LoVo (cell line): ENCODE measurements around the gene FOXO1.
A peak's percentile ranks its signal among the peaks of the same experiment; 100 is the strongest.
"Not testable (repeated sequence)": the region's sequence is repeated elsewhere in the genome, so short reads cannot be mapped to it uniquely, and the experiment has no call there.

Experiments used
- DNase-seq: peaks from one replicate; pipeline ENCODE4 v3.0.0-alpha.2; 2016; ENCODE audit warnings: low spot score

The FOXO1 gene

DNA sequence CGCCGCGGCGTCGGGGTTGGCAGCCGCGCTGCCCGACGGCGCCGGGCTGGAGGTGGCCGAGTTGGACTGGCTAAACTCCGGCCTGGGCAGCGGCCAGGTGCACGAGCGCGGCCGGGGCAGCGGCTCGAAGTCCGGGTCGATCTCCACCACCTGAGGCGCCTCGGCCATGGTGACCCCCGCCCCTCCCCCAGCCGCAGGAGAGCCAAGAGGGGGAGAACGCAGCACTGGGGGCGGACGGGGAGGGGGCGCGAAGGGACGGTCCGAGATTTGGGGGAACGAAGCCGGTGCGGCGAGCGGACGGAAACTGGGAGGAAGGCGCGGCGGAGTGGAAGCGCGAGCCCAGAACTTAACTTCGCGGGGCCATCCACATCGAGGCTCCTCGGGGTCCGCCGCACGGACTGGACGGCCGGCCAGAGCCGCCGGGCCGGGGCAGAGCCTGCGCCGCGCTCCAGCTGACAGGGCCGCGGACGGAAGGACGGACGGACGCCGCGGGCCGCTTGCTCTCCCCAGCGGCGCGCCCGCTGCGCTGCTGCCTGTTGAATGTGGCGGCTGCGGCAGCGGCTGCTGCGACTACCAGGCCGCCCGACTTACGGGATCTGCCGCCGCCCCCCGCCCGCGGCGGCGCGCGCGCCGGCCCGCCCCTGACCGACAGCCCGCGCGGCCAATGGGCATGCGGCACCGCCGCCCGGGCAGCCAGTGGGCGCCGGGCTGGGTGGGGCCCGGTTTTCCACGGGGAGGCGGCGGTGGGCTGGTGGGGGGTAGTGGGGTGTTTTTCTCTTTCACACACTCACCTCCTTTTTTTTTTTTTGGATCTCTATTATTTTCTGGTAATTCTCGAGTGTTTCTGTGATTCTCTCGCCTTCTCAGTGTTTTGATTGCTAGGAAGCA is at the start of gene FOXO1:
Gene FOXO1 (minus strand): TSS at position 597 of the 888 bp plus-strand sequence. CDS start 429 bp downstream, at position 168.
- DNase-seq = peak; percentile 89

DNA sequence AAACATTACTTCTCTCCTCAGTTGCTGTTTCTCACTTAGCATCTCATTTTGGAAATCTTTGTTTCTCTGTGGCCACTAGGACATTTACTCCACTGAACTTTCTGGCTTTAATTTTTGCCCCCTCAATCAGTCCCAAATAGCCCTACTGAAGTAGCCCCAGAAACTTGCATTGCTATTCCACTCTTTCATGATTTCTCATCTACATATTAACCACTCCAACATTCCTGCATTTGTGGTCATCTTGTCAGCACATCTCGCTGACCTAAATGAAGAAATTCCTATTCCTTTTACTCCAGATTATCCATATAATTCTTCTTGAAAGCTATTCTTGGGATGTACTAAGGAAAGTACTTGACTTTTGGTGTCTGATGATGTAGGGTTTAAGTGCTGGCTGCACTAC is 48.0 kb upstream of the FOXO1 start:
- DNase-seq = not testable (repeated sequence)

- DNase-seq = no peak
Measured at GRCh38 chr13:40706439-40706838, 40.0 kb upstream of the FOXO1 start.

DNA sequence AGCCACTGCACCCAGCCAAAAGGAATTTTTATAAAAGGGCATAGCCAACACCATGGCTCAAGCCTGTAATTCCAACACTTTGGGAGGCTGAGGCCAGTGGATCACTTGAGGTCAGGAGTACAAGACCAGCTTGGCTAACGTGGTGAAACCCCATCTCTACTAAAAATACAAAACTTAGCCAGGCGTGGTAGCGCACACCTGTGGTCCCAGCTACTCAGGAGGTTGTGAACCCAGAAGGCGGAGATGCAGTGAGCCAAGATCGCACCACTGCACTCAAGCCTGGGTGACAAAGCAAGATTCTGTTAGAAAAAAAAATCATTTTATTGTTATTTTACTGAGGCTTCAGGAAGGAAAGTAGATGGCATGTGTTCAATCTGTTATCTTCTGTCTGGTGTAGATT is 31.3 kb upstream of the FOXO1 start:
- no peak for DNase-seq

DNA sequence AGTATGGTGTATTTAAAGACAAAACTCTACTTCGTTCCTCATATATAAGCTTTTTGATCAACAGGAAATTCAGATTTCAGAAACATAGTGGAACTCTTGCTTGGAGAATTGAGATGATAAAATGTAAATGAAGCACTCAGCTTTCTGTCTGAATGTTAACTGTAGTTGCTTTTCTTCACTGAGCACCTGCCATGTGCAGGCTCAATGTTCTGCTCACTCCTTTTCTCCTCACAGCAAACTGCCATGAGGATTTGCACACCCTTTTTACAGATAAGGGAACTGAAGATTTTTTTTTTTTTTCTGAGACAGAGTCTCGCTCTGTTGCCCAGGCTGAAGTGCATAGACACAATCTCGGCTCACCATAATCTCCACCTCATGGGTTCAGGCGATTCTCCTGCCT is 28.0 kb upstream of the FOXO1 start:
- DNase-seq = no peak

DNA sequence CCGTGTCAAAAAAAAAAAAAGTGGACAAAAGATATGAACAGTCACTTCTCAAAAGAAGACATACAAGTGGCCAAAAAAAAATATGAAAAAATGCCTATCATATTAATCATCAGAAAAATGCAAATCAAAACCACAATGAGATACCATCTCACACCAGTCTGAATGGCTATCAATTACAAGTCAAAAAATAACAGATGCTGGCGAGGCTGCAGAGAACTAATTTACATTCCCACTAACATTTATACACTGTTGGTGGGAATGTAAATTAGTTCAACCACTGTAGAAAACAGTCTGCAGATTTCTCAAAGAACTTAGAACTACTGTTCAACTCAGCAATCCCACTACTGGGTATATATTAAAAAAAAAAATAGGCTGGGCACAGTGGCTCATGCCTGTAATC is 26.5 kb upstream of the FOXO1 start:
- no peak for DNase-seq

DNA sequence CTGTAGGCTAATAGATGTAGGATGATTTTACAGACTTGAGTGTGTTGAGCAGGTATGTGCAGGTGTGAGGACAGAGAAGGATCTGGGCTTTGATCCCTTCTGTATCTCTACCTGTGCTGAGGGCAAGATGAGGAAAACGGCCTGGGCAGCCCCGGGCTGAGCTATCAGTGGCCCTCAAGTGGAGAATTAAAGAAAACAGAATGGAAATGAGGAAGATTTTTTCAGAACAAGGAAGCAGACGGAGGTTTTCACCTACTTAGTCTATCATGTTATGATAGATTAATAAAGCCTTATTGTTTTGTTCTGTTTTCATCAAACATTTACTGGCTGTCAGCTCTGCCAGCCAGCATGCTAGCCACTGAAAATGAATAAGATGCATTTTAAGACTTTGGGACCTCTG is 22.3 kb upstream of the FOXO1 start:
- no peak for DNase-seq

- peak; percentile 53 for DNase-seq
Measured at GRCh38 chr13:40682449-40683240, 16.2 kb upstream of the FOXO1 start.

GRCh38 chr13:40681341-40682146 is 15.1 kb upstream of the FOXO1 start:
- DNase-seq = no peak

GRCh38 chr13:40680659-40681323 is 14.3 kb upstream of the FOXO1 start:
- no peak for DNase-seq

DNA sequence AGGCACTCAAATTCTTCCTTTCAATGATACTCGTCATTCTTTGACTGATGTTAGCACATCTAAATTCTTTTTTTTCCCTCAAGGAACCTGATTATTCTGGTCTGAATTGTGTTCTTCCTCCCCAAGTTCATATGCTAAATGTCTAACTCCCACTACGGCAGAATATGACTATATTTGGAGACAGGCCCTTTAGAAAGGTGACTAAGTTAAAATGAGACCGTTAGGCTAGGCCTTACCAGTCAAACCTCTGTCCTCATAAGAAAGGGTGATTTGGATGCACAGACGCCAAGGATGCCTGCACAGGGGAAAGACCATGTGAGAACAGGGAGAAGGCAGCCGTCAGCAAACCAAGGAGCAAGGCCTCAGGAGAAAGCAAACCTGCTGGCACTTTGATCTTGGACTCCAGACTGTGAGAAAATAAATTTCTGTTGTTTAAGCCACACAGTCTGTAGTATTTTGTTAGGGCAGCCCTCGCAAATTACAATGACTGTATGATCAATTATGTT is 13.1 kb upstream of the FOXO1 start:
- DNase-seq = no peak

- no peak for DNase-seq
Measured at GRCh38 chr13:40677064-40677463, 10.6 kb upstream of the FOXO1 start.

GRCh38 chr13:40676007-40676406 is 9.6 kb upstream of the FOXO1 start:
- DNase-seq = no peak

DNA sequence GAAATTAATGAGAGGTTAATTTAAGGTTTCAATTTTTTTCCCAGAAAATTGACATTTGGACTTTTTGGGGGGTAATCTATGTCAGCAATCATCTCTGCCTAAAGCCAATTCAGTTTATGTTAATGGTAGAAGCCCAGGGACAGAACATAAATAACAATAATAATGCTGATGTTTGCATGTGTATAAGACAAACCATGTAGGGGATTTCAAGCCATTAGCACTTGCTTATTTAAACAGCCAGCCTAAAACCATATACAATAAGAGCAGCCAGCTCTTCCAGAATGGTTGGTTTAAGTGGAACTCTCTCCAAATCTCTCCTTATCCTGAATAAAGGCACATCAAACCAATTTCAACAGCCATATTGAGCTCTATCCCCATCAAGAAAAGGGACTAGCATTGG is 7.0 kb upstream of the FOXO1 start:
- no peak for DNase-seq

DNA sequence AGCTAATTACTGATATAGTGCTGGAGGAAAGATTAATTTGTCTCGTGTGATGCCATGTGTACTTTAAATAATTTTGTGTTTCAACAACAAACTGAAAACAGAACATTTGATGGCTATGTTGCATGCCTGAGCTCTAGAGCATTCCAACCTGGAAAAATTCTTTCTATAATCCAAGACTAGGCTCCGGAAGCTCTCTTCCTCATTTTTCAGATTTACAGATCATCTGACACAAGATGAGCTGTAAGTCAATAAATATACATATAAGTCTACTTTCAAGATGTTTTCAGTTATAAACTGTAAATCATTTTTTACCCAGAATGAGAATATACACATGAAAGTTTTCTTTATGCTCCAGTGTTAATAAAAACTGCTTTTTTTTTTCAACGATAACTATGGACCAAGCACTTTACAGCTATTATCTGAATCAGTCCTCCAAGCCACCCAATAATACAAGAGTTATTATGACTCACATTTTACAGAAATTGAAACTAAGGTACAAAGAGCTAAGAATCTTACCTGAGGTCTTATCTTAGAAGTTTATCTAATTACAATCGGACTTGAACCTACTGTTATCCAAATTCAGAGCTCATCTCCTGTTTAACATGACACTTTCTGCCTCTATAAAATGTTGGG is 6.4 kb upstream of the FOXO1 start:
- peak; percentile 34 for DNase-seq

GRCh38 chr13:40671956-40672764 is 5.7 kb upstream of the FOXO1 start:
- peak; percentile 83 for DNase-seq

DNA sequence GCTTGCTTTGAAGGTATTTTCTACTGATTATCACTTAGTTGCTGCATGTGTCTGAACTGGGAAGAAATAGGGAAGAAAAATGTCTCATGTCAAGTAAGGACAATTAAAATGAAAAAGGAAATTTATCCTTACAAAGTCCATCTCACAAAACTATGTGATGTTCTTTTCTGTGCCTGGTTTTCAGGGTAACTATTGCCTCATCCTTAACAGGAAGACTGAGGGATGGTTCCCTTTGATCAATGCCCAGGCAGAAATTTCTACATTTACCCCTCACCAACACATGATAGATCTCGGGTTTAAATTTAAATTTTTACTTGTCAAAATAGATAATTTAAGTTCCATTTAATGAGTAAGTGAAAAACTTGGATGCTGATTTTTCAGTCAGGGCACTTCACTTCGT is 3.9 kb upstream of the FOXO1 start:
- no peak for DNase-seq

DNA sequence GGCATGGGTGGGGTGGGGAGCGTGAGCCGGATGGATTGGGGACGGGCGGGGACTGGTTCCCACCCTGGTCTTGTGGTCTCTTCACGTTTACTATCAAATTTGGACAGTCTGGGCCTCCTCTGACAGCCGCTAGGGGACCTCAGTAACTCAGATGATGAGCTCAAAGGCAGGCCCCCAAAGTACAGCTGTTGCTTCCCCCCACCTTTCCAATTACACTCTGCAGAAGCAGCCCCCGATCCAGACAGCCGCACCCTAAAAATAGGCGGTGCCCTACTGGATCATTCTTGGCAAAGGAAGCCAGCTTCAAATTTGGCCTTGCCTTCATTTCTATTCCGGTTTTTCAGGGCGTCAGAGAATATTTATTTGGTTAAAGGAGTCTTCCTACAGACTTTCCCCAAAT is 1.9 kb upstream of the FOXO1 start:
- peak; percentile 27 for DNase-seq

DNA sequence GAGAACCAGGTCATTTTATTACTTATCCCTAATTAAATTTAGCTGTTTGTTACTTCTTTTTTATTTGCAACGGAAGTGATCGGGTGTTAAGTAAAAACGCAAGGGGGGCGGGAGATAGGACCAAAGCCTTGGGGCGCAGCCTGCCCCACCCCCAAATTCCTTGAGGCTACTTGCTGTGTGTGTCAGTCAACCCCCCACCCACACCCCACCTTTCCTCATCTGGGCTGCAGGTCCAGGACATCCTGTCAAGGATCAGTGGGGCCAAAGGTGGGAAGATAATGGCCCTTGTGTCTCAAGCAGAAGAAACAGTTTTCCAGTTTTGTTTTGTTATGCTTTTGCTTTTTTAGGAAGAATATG is 1.2 kb upstream of the FOXO1 start:
- DNase-seq = no peak

DNA sequence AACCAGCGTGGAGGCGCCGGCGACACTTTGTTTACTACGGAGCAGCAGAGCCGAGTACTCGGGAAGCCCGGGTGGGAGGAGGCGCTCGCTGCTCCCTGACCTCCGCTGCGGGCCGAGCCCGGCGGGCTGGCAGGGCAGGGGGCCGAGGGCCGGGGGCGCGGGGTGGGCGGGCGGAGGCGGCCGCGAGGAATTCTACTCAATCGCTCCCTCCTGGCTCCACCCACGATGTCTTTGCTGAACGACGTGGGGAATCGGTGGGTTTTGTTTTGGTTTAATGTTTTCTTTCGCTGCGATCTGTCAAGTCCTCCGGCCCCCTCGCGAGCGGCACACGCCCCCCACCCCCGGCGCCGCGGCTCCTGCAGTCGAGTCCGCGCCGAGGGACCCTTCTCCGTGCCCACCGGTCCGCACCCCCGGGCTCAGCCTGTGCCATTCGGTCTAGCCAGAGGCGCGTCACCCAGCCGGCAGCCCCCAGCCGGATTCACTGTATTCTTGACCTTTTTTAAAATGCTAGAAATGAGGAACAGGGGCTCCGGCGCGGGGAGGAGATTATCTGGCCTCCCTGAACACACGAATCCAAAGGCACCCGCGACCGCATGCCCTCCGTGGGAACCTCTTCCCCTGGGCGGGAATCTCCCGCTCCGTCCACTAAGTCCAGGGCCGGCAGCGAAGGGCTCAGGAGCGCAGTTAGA is 636 bp upstream of the FOXO1 start:
- DNase-seq = peak; percentile 41
